Transverse colon (tissue), 4 donors: ENCODE data around the gene PEX10. TPM values are rescaled to one million over a fixed set of nuclear protein-coding genes. Genes with fewer than 3 reads are reported as not detected.
A peak's percentile ranks its signal among the peaks of the same experiment; 100 is the strongest.

Experiments used
- DNase-seq: peaks from one replicate; pipeline ENCODE4 v3.0.0-alpha.2; 2019
- H3K27ac ChIP-seq, 4 donors: fragments of 200-600 bp; sonication (generic); 2 replicates each; pipeline ENCODE4 v1.5.1; 2016 to 2018; ENCODE audit warnings: inconsistent platforms in 4 of 4
- H3K27me3 ChIP-seq: fragments of 200-600 bp; sonication (generic); 2 replicates; pipeline ENCODE4 v1.5.1; 2017; ENCODE audit warnings: inconsistent platforms
- H3K36me3 ChIP-seq, 4 donors: fragments of 200-600 bp; sonication (generic); 2 replicates each; pipeline ENCODE4 v1.5.1; 2017 to 2019; ENCODE audit warnings: inconsistent platforms in 4 of 4
- H3K4me1 ChIP-seq, 4 donors: fragments of 200-600 bp; sonication (generic); 2 replicates each; pipeline ENCODE4 v1.5.1; 2017 to 2020; ENCODE audit warnings: inconsistent platforms in 4 of 4
- H3K4me3 ChIP-seq, 4 donors: fragments of 200-600 bp; sonication (generic); 1 replicate in 1 of 4; 2 replicates in 3 of 4; pipeline versions ENCODE4 v1.5.1 to v1.6.1; 2017 to 2019; ENCODE audit warnings: inconsistent platforms in 4 of 4
- H3K9me3 ChIP-seq, 2 donors: fragments of 200-600 bp; sonication (generic); 2 replicates each; pipeline ENCODE4 v1.5.1; 2017 to 2019; ENCODE audit warnings: inconsistent platforms in 2 of 2
- CTCF ChIP-seq, 5 experiments: fragments of 200-600 bp in 3 of 5; fragments of 450-650 bp in 2 of 5; sonication (generic) in 3 of 5; IDR thresholded peaks; 1 replicate in 2 of 5; 2 replicates in 3 of 5; pipeline ENCODE4 v1.5.1; 2016 to 2017; ENCODE audit warnings: antibody characterized with exemption in 5 of 5, inconsistent platforms in 3 of 5, mild to moderate bottlenecking in 2 of 5, moderate library complexity in 1 of 5
- EP300 ChIP-seq: sonication (generic); formaldehyde crosslinking; IDR thresholded peaks from one replicate; pipeline ENCODE4 v1.6.1; 2017; ENCODE audit warnings: antibody characterized with exemption, low read depth
- POLR2A ChIP-seq: fragments of 450-650 bp; IDR thresholded peaks from one replicate; pipeline ENCODE4 v1.6.1; 2016; ENCODE audit warnings: antibody characterized with exemption, mild to moderate bottlenecking, moderate library complexity
- POLR2AphosphoS5 ChIP-seq, 3 donors: sonication (generic); formaldehyde crosslinking; IDR thresholded peaks; one replicate each; pipeline ENCODE4 v1.6.1; 2016; ENCODE audit warnings: antibody characterized with exemption in 3 of 3
- WGBS, 2 donors: methylation state at CpG; one replicate each; pipeline ENCODE4 v1.1.5; 2018; ENCODE audit warnings: low coverage in 1 of 2; 5-methylcytosine and 5-hydroxymethylcytosine counted together
- in situ Hi-C, 4 donors: fragments of 200-750 bp; cut with MboI; loops; one replicate each; pipeline versions ENCODE4 v1.15.0 to v1.15.1; 2017; ENCODE audit warnings: low sequenced_read_pairs in 3 of 4, low pct_ligation_motif_present in 1 of 4, low pct_unique_long_range_greater_than_20kb in 1 of 4
- intact Hi-C: fragments of 100-400 bp; cut with DNase I; formaldehyde crosslinking; loops from one replicate; pipeline ENCODE4 v1.15.1; 2023; ENCODE audit warnings: low total_unique reads
- total RNA-seq, 4 donors: library from RNA; depleted of rRNA; stranded (reverse); fragments of >200 nt; gene quantifications; one replicate each; pipeline ENCODE4 v1.1.0, GENCODE V29; 2016

PEX10 gene
- total RNA-seq, 4 donors from 2014 or later: 16.9 to 28.8 (median 21.3) TPM

GRCh38 chr1:2378956-2379732, 33.2 kb downstream of the PEX10 start:
- intact Hi-C loops (no loop called here), in situ Hi-C loops (loop anchor here in 1 of 4 donors (10.0 kb wide), 1 partner anchor 174 kb away; no protein-coding TSS in a partner anchor)
- peak; percentile 5 for DNase-seq
- Histone ChIP-seq H3K9me3 (no peaks in the 10 kb centered on the region), H3K36me3 (no peaks in the 10 kb centered on the region), H3K27ac (no peak overlapping the region), H3K27me3 (no peaks in the 10 kb centered on the region), H3K4me1 (peaks cover 0 to 10% (median 2%) of the 10 kb centered on the region in 4 donors), H3K4me3 (no peak overlapping the region)
- WGBS, 2 donors: 73% methylated on average over 18 of the region's 18 CpGs; no CpG with 5 or more reads in 1 of the 2 donors
- TF ChIP-seq POLR2A (no peak), CTCF (IDR thresholded peaks at IDR 0.05) (no peak), POLR2AphosphoS5 (IDR thresholded peaks at IDR 0.05) (no peak), EP300 (no peak)

- intact Hi-C loops: no loop called here
Observed at GRCh38 chr1:2378441-2378851, 33.9 kb downstream of the PEX10 start.

GRCh38 chr1:2377751-2378440, 34.5 kb downstream of the PEX10 start:
- H3K36me3 ChIP-seq: no peaks in the 10 kb centered on the region
- no peak overlapping the region for H3K27ac ChIP-seq
- TF ChIP-seq EP300 (no peak), POLR2A (no peak), CTCF (IDR thresholded peaks at IDR 0.05) (no peak), POLR2AphosphoS5 (IDR thresholded peaks at IDR 0.05) (no peak)
- intact Hi-C loops (no loop called here), in situ Hi-C loops (loop anchor here in 1 of 4 donors (10.0 kb wide), 1 partner anchor 173 kb away; no protein-coding TSS in a partner anchor)
- H3K4me3 ChIP-seq: no peak overlapping the region
- no peaks in the 10 kb centered on the region for H3K9me3 ChIP-seq
- H3K4me1 ChIP-seq: peaks cover 0 to 10% (median 2%) of the 10 kb centered on the region in 4 donors
- no peaks in the 10 kb centered on the region for H3K27me3 ChIP-seq
- peak; percentile 6 for DNase-seq
- WGBS, 2 donors: 86% methylated on average over 15 of the region's 16 CpGs; no CpG with 5 or more reads in 1 of the 2 donors

More at GRCh38 chr1:2378441-2378851, 33.9 kb downstream of the PEX10 start:
- no peak overlapping the region for H3K27ac ChIP-seq
- H3K4me1 ChIP-seq: peaks cover 0 to 10% (median 2%) of the 10 kb centered on the region in 4 donors
- in situ Hi-C loops: loop anchor here in 1 of 4 donors (10.0 kb wide), 1 partner anchor 174 kb away; no protein-coding TSS in a partner anchor
- no peak overlapping the region for H3K4me3 ChIP-seq
- no peaks in the 10 kb centered on the region for H3K9me3 ChIP-seq
- DNase-seq: peak; percentile 3
- no peaks in the 10 kb centered on the region for H3K36me3 ChIP-seq
- H3K27me3 ChIP-seq: no peaks in the 10 kb centered on the region
- 82% methylated on average over 15 of the region's 24 CpGs; no CpG with 5 or more reads in 1 of the 2 donors for WGBS, 2 donors
- TF ChIP-seq POLR2AphosphoS5 (IDR thresholded peaks at IDR 0.05) (no peak), CTCF (IDR thresholded peaks at IDR 0.05) (no peak), EP300 (no peak), POLR2A (no peak)
